D721Med (cell line): ENCODE measurements around the gene CDT1.

Source experiments
- DNase-seq: peaks from one replicate; pipeline ENCODE4 v3.0.0; 2011; ENCODE audit warnings: low spot score; ENCODE audit not compliant: insufficient read length
- FAIRE-seq: peaks from 2 replicates; lab custom pipeline; 2011; peaks lifted over from hg19 to GRCh38; lab: Jason Lieb, UNC
- CTCF ChIP-seq: IDR thresholded peaks from 2 replicates; pipeline ENCODE4 v1.5.1; 2012; ENCODE audit warnings: mild to moderate bottlenecking, control low read depth; ENCODE audit not compliant: insufficient read depth; ENCODE audit errors: missing control alignments

Gene CDT1

GRCh38 chr16:88803264-88803987, at the start of gene CDT1:
TSS of gene CDT1 (plus strand) at chr16:88803789. CDS start at chr16:88803832, 43 bp downstream.
- FAIRE-seq (no peak), DNase-seq (peak; percentile 88)
- no peak for TF ChIP-seq CTCF

- FAIRE-seq (no peak), DNase-seq (no peak)
- no peak for TF ChIP-seq CTCF
Observed at GRCh38 chr16:88754109-88754911, 49.3 kb upstream of the CDT1 start.

- FAIRE-seq, result no peak
- DNase-seq, result no peak
- no peak for TF ChIP-seq CTCF
Observed at GRCh38 chr16:88754912-88755744, 48.5 kb upstream of the CDT1 start.

- FAIRE-seq, result no peak
- TF ChIP-seq CTCF, result no peak
- no peak for DNase-seq
Observed at GRCh38 chr16:88755745-88756443, 47.7 kb upstream of the CDT1 start.

GRCh38 chr16:88758227-88758943, 45.2 kb upstream of the CDT1 start:
- DNase-seq, result no peak
- TF ChIP-seq CTCF, result no peak
- FAIRE-seq, result no peak

GRCh38 chr16:88758944-88759244, 44.7 kb upstream of the CDT1 start:
- FAIRE-seq (no peak), DNase-seq (no peak)
- TF ChIP-seq CTCF, result no peak
